ENCODE data around the gene KIF1B. TPM values are rescaled to one million over a fixed set of nuclear protein-coding genes. Genes with fewer than 3 reads are reported as not detected.

The KIF1B gene, protein sequence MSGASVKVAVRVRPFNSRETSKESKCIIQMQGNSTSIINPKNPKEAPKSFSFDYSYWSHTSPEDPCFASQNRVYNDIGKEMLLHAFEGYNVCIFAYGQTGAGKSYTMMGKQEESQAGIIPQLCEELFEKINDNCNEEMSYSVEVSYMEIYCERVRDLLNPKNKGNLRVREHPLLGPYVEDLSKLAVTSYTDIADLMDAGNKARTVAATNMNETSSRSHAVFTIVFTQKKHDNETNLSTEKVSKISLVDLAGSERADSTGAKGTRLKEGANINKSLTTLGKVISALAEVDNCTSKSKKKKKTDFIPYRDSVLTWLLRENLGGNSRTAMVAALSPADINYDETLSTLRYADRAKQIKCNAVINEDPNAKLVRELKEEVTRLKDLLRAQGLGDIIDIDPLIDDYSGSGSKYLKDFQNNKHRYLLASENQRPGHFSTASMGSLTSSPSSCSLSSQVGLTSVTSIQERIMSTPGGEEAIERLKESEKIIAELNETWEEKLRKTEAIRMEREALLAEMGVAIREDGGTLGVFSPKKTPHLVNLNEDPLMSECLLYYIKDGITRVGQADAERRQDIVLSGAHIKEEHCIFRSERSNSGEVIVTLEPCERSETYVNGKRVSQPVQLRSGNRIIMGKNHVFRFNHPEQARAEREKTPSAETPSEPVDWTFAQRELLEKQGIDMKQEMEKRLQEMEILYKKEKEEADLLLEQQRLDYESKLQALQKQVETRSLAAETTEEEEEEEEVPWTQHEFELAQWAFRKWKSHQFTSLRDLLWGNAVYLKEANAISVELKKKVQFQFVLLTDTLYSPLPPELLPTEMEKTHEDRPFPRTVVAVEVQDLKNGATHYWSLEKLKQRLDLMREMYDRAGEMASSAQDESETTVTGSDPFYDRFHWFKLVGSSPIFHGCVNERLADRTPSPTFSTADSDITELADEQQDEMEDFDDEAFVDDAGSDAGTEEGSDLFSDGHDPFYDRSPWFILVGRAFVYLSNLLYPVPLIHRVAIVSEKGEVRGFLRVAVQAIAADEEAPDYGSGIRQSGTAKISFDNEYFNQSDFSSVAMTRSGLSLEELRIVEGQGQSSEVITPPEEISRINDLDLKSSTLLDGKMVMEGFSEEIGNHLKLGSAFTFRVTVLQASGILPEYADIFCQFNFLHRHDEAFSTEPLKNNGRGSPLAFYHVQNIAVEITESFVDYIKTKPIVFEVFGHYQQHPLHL (N-terminal part only)
- total RNA-seq (2011; cell fraction: chromatin; rRNA removed; ENCODE audit: low replicate concordance): 31.2 and 82.9 TPM in 2 replicates
- 17.6 and 18.5 TPM in 2 replicates for total RNA-seq (2011; cell fraction: nucleolus; rRNA removed)
- total RNA-seq (2011; cell fraction: nucleoplasm; rRNA removed): 35.7 and 51.7 TPM in 2 replicates
- 8.9 and 12.3 TPM in 2 replicates for total RNA-seq (2014; rRNA removed)
- total RNA-seq (2014; rRNA removed; fragmentation: Illumina TruSeq; extraction: Trizol): 14.8 and 16.0 TPM in 2 replicates
- 11.1 and 13.2 TPM in 2 replicates for total RNA-seq (2015; rRNA removed; fragmentation: Illumina TruSeq; extraction: Trizol)
- total RNA-seq (2021): 19.8 and 20.0 TPM in 2 replicates
- polyA plus RNA-seq (2011; rRNA removed): 11.9 and 14.8 TPM in 2 replicates
- polyA plus RNA-seq (2011; cell fraction: cytosol; rRNA removed): 8.2 and 12.3 TPM in 2 replicates
- polyA plus RNA-seq (2011; cell fraction: nucleus; rRNA removed): 10.1 and 10.2 TPM in 2 replicates
- 9.4 and 12.2 TPM in 2 replicates for polyA plus RNA-seq (2012)
- polyA plus RNA-seq (2014; fragmentation: Illumina TruSeq; extraction: Trizol): 14.8 and 15.8 TPM in 2 replicates
- 1 to 10 TPM; 2.8 to 3.1 TPM for polyA plus RNA-seq (2014; fragmentation: Nextera tagmentation; extraction: Ambion mirVana)
- 8.9 and 9.6 TPM in 2 replicates for polyA plus RNA-seq (2014; rRNA removed)
- polyA minus RNA-seq (2011; rRNA and poly(A)+ RNA removed): 25.2 and 29.9 TPM in 2 replicates
- polyA minus RNA-seq (2011; cell fraction: cytosol; rRNA and poly(A)+ RNA removed): 14.1 and 16.4 TPM in 2 replicates
- 9.7 and 22.9 TPM in 2 replicates for polyA minus RNA-seq (2011; cell fraction: nucleus; rRNA and poly(A)+ RNA removed)
- percentile 68 among the genes with signal in this experiment for Bru-seq, nascent RNA
- percentile 75 among the genes with signal in this experiment for BruChase-seq, experiment 1, labeled RNA remaining after a 2-hour chase
- BruChase-seq, experiment 2, labeled RNA remaining after a 6-hour chase: percentile 78 among the genes with signal in this experiment
- long read RNA-seq, experiment 1, full-length matches to known transcripts: 21 of 56 reads
- long read RNA-seq, experiment 1, partial matches to known transcripts: 14 of 56 reads
- long read RNA-seq, experiment 1, other reads (novel, unspliced or antisense): 21 of 56 reads
- long read RNA-seq, experiment 2, partial matches to known transcripts: 1 of 15 reads
- long read RNA-seq, experiment 2, other reads (novel, unspliced or antisense): 14 of 15 reads
- long read RNA-seq, experiment 3, full-length matches to known transcripts: 1 of 5 reads
- long read RNA-seq, experiment 3, partial matches to known transcripts: 2 of 5 reads
- long read RNA-seq, experiment 3, other reads (novel, unspliced or antisense): 2 of 5 reads

DNA sequence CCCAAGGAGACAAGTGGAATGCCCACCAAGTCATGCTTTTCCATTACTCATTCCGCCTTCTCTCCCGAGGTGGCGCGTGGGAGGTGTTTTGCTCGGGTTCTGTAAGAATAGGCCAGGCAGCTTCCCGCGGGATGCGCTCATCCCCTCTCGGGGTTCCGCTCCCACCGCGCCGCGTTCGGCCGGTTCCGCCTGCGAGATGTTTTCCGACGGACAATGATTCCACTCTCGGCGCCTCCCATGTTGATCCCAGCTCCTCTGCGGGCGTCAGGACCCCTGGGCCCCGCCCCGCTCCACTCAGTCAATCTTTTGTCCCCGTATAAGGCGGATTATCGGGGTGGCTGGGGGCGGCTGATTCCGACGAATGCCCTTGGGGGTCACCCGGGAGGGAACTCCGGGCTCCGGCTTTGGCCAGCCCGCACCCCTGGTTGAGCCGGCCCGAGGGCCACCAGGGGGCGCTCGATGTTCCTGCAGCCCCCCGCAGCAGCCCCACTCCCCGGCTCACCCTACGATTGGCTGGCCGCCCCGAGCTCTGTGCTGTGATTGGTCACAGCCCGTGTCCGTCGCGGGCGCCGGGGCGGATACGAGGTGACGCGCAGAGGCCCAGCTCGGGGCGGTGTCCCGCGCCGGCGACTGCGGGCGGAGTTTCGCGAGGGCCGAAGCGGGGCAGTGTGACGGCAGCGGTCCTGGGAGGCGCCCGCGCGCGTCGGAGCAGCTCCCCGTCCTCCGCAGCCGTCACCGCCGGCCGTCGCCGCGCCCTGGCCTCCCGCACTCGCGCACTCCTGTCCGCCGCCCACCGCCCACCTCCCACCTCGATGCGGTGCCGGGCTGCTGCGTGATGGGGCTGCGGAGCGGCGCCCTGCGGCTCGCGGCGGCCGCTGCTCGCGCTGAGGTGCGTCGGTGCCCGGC is at the start of gene KIF1B:
KIF1B (plus strand) TSS at position 666 of the 906 bp plus-strand sequence. CDS start 21,759 bp downstream, outside the sequence.
- Histone ChIP-seq H3K27ac (ENCODE audit: extremely low read depth, low read depth, low read length) (peak within 1 kb of the TSS; percentile 73), H3K9ac (ENCODE audit: insufficient read depth in 1 of 2, low read depth in 2 of 2, low read length in 2 of 2) (peak within 1 kb of the TSS; percentile 64 to 98), H3K4me1 (replicated peaks in 1 of 2; ENCODE audit: control insufficient read depth in 2 of 2, insufficient read depth in 2 of 2, low read length in 2 of 2) (peaks cover 17 to 23% of the 10 kb centered on the region in 2 experiments), H3K4me2 (ENCODE audit: insufficient read depth, low read length) (peak within 1 kb of the TSS; percentile 99), H3K9me3 (replicated peaks; ENCODE audit: control insufficient read depth, insufficient read depth, low read depth, low read length) (no peaks in the 10 kb centered on the region), H2AFZ (ENCODE audit: low read depth, low read length) (peak within 1 kb of the TSS; percentile 98), H4K20me1 (replicated peaks; ENCODE audit: control insufficient read depth, insufficient read depth, low read length) (no peaks in the 10 kb centered on the region; the same call in 1 of the 2 replicates), H3K27me3 (ENCODE audit: control insufficient read depth in 2 of 2, insufficient read depth in 2 of 2, low read length in 2 of 2) (peaks cover 0 to 17% of the 10 kb centered on the region in 2 experiments; a peak in 2 of 5 replicates), H3K79me2 (ENCODE audit: control insufficient read depth, insufficient read depth, low read length) (peaks cover 30% of the 10 kb centered on the region), H3K4me3 (peak within 1 kb of the TSS; percentile 70), H3K36me3 (ENCODE audit: control insufficient read depth, insufficient read depth, low read length) (no peaks in the 10 kb centered on the region), H3K9me1 (ENCODE audit: control insufficient read depth, insufficient read depth, low read length) (no peaks in the 10 kb centered on the region)
- ATAC-seq (peak; percentile 99), DNase-seq (ENCODE audit: extremely low read depth in 1 of 4, low spot score in 3 of 4) (peak; percentile 99 to 100 (median 100)), FAIRE-seq (peak; percentile 56)
- ChIA-PET CTCF (ENCODE audit: low intra/inter-chr PET ratio) (interaction anchor here (0.6 to 0.9 kb wide), 3 partner anchors 217 to 314 kb away, joined by 3 to 4 read pairs (median 3); no protein-coding TSS in a partner anchor), POLR2A (interaction anchor here (0.6 to 3.1 kb wide), 12 partner anchors 9 to 506 kb away, joined by 3 to 19 read pairs (median 4); partner anchors contain the start of gene CENPS)
- BruUV-seq (replicated peaks): no TSS peak
- under 1% methylated on average over 50 of the region's 107 CpGs for WGBS (ENCODE audit: insufficient coverage, low coverage, missing lambda C conversion rate)
- in situ Hi-C loops (cut with MboI): no loop called here
- intact Hi-C loops (cut with micrococcal nuclease): loop anchor here (1.0 to 5.0 kb wide), 3 partner anchors 112 to 217 kb away; no protein-coding TSS in a partner anchor
- TF ChIP-seq ZNF644 (tag; IDR thresholded peaks at IDR 0.05; ENCODE audit: low read depth) (no peak), ZNF212 (CRISPR knock-in tag; IDR thresholded peaks at IDR 0.05) (no peak), ZNF695 (CRISPR knock-in tag; IDR thresholded peaks at IDR 0.05) (no peak), ZSCAN32 (CRISPR knock-in tag; IDR thresholded peaks at IDR 0.05) (no peak), MECOM (CRISPR knock-in tag; IDR thresholded peaks at IDR 0.05) (no peak), TRIM28 (IDR thresholded peaks at IDR 0.05) (no peak), SMAD4 (CRISPR knock-in tag; conservative IDR thresholded peaks at IDR 0.05) (peak; percentile 74)
- TF ChIP-seq, protein P1, sequence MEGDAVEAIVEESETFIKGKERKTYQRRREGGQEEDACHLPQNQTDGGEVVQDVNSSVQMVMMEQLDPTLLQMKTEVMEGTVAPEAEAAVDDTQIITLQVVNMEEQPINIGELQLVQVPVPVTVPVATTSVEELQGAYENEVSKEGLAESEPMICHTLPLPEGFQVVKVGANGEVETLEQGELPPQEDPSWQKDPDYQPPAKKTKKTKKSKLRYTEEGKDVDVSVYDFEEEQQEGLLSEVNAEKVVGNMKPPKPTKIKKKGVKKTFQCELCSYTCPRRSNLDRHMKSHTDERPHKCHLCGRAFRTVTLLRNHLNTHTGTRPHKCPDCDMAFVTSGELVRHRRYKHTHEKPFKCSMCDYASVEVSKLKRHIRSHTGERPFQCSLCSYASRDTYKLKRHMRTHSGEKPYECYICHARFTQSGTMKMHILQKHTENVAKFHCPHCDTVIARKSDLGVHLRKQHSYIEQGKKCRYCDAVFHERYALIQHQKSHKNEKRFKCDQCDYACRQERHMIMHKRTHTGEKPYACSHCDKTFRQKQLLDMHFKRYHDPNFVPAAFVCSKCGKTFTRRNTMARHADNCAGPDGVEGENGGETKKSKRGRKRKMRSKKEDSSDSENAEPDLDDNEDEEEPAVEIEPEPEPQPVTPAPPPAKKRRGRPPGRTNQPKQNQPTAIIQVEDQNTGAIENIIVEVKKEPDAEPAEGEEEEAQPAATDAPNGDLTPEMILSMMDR (IDR thresholded peaks at IDR 0.05 in 2 of 3, conservative IDR thresholded peaks at IDR 0.05 in 1 of 3; ENCODE audit: insufficient read depth in 2 of 3, low read depth in 1 of 3, low read length in 3 of 3): peak; percentile 94 to 97 (median 96)
